GM23338 (cell line): ENCODE results near the gene BIN1. TPM values are rescaled to one million over a fixed set of nuclear protein-coding genes. Genes with fewer than 3 reads are reported as not detected.

ENCODE experiments used
- ATAC-seq: fragments of 200-7000 bp; cut with Tn5 transposase; 3 replicates; pipeline ENCODE4 v1.9.1; 2020
- DNase-seq: peaks from one replicate; pipeline ENCODE4 v3.0.0-alpha.2; 2015; ENCODE audit warnings: low spot score
- H2AFZ ChIP-seq: fragments of 200-600 bp; sonication (generic); 2 replicates; pipeline ENCODE4 v1.8.0; 2016; ENCODE audit warnings: antibody characterized with exemption, mild to moderate bottlenecking, moderate library complexity
- H3F3A ChIP-seq: fragments of 200-600 bp; sonication (generic); replicated peaks from 2 replicates; pipeline ENCODE4 v1.8.0; 2017; ENCODE audit warnings: antibody characterized with exemption, mixed run types, low read depth
- H3K27ac ChIP-seq: fragments of 200-600 bp; sonication (generic); 2 replicates; pipeline ENCODE4 v1.6.1; 2016; ENCODE audit warnings: low read depth
- H3K27me3 ChIP-seq: fragments of 200-600 bp; sonication (generic); 2 replicates; pipeline ENCODE4 v1.8.0; 2016; ENCODE audit warnings: mild to moderate bottlenecking, mixed run types, moderate library complexity; ENCODE audit not compliant: insufficient read depth
- H3K36me3 ChIP-seq: fragments of 200-600 bp; sonication (generic); 2 replicates; pipeline ENCODE4 v1.8.0; 2016; ENCODE audit warnings: mild to moderate bottlenecking; ENCODE audit not compliant: insufficient read depth
- H3K4me1 ChIP-seq: fragments of 200-600 bp; sonication (generic); 2 replicates; pipeline ENCODE4 v1.8.0; 2016; ENCODE audit warnings: mild to moderate bottlenecking, moderate library complexity; ENCODE audit not compliant: insufficient read depth
- H3K4me2 ChIP-seq: fragments of 200-600 bp; sonication (generic); 2 replicates; pipeline ENCODE4 v1.7.1; 2017; ENCODE audit warnings: mixed run types
- H3K4me3 ChIP-seq: fragments of 200-600 bp; sonication (generic); 2 replicates; pipeline ENCODE4 v1.6.1; 2016; ENCODE audit warnings: mixed run types
- H3K79me2 ChIP-seq: fragments of 200-600 bp; sonication (generic); replicated peaks from 2 replicates; pipeline ENCODE4 v1.8.0; 2017; ENCODE audit warnings: mild to moderate bottlenecking; ENCODE audit not compliant: insufficient read depth
- H3K9me2 ChIP-seq: fragments of 200-600 bp; sonication (generic); 2 replicates; pipeline ENCODE4 v1.8.0; 2017; ENCODE audit not compliant: insufficient read depth
- H4K20me1 ChIP-seq: fragments of 200-600 bp; sonication (generic); replicated peaks from 2 replicates; pipeline ENCODE4 v1.8.0; 2017; ENCODE audit warnings: mild to moderate bottlenecking; ENCODE audit not compliant: insufficient read depth
- H3K27ac Mint-ChIP-seq: 2 replicates; pipeline ENCODE4 v1.8.0; 2020; ENCODE audit warnings: inconsistent platforms, mild to moderate bottlenecking, moderate library complexity, mixed read lengths
- H3K27me3 Mint-ChIP-seq: 3 replicates; pipeline ENCODE4 v1.8.0; 2022; ENCODE audit warnings: low read depth, mild to moderate bottlenecking, moderate library complexity, mixed read lengths, inconsistent platforms; ENCODE audit not compliant: insufficient read depth, poor library complexity
- H3K36me3 Mint-ChIP-seq: 3 replicates; pipeline ENCODE4 v1.8.0; 2021; ENCODE audit warnings: low read depth, mild to moderate bottlenecking, inconsistent platforms, moderate library complexity, mixed read lengths
- H3K4me1 Mint-ChIP-seq: 3 replicates; pipeline ENCODE4 v1.8.0; 2020; ENCODE audit warnings: mild to moderate bottlenecking, inconsistent platforms, mixed read lengths
- H3K4me3 Mint-ChIP-seq: 3 replicates; pipeline ENCODE4 v1.8.0; 2021; ENCODE audit warnings: moderate library complexity, mild to moderate bottlenecking, inconsistent platforms, mixed read lengths
- H3K9me3 Mint-ChIP-seq: 3 replicates; pipeline ENCODE4 v1.8.0; 2020; ENCODE audit warnings: moderate library complexity, mild to moderate bottlenecking, inconsistent platforms, mixed read lengths
- CTCF ChIP-seq, 2 experiments: fragments of 200-600 bp in 1 of 2; sonication (generic) in 1 of 2; conservative IDR thresholded peaks; 2 replicates each; pipeline versions ENCODE4 v1.5.1 to v1.6.1; 2016 to 2017; ENCODE audit warnings: antibody characterized with exemption in 2 of 2, low read depth in 2 of 2, mild to moderate bottlenecking in 2 of 2, moderate library complexity in 1 of 2
- EZH2phosphoT487 ChIP-seq: fragments of 200-600 bp; sonication (generic); IDR thresholded peaks from one replicate; pipeline ENCODE4 v1.8.1; 2018; ENCODE audit warnings: antibody characterized with exemption; ENCODE audit not compliant: unreplicated experiment
- JUNB ChIP-seq: IDR thresholded peaks from one replicate; pipeline ENCODE4 v1.6.1; 2016; ENCODE audit warnings: antibody characterized with exemption; ENCODE audit not compliant: unreplicated experiment
- NANOG ChIP-seq: IDR thresholded peaks from 2 replicates; pipeline ENCODE4 v1.6.1; 2016; ENCODE audit warnings: antibody characterized with exemption, borderline replicate concordance
- ZNF331 ChIP-seq: fragments of 250-450 bp; sonication (Bioruptor Pico); IDR thresholded peaks from 2 replicates; pipeline ENCODE4 v1.5.0; 2020; ENCODE audit warnings: low read depth, mild to moderate bottlenecking, moderate library complexity
- polyA plus RNA-seq: library from polyadenylated mRNA; unstranded; fragments of >200 nt; fragmentation: Nextera tagmentation; extraction: Ambion mirVana; gene quantifications from 2 replicates; pipeline ENCODE4 v1.2.1, GENCODE V29; 2016
- total RNA-seq: library from RNA; depleted of rRNA; stranded (reverse); fragments of >200 nt; shearing (Covaris generic); gene quantifications from 2 replicates; pipeline ENCODE4 v1.2.3, GENCODE V29; 2014
- TF ChIP-seq, protein P1 (sequence below): fragments of 250-450 bp; sonication (Bioruptor Pico); IDR thresholded peaks from 2 replicates; pipeline ENCODE4 v1.5.0; 2020; ENCODE audit warnings: mild to moderate bottlenecking, moderate library complexity

BIN1 gene
- total and polyA plus RNA-seq, 2 experiments from 2014 or later, result 30.1 to 56.4 TPM

DNA sequence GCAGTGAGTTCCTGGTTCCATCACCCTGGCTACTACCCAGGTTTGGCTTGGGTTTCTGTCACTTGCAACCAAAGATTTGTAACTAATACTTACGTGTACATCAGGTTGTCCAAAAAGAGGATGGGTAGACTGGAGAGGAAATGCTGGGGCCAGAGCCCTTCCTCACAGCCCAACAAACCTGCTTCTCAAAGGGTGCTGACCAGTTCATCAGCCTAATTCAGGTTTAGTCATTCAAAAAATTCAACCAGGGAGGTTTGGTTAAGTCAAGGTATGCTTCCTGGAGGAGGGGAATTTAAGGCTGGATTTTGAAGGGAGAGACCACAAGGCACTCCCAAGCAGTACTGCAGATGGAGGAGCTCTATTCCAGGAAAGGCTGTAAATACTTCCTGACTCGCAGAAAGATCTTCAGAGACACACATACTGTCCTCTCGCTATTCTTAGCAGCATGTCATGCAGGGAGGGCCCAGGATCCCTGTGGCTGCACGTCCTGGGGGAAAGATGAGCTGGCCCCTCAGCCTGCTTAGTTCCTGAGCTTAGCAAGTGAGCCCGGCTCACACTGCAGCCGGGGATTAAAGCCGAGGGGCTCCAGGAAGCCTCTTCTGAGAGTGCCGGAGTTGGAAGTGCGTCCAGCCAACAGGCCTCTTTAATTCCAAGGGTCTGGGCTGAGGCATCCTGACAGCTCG, 40.0 kb upstream of the BIN1 start (continued):
- TF ChIP-seq, protein P1, sequence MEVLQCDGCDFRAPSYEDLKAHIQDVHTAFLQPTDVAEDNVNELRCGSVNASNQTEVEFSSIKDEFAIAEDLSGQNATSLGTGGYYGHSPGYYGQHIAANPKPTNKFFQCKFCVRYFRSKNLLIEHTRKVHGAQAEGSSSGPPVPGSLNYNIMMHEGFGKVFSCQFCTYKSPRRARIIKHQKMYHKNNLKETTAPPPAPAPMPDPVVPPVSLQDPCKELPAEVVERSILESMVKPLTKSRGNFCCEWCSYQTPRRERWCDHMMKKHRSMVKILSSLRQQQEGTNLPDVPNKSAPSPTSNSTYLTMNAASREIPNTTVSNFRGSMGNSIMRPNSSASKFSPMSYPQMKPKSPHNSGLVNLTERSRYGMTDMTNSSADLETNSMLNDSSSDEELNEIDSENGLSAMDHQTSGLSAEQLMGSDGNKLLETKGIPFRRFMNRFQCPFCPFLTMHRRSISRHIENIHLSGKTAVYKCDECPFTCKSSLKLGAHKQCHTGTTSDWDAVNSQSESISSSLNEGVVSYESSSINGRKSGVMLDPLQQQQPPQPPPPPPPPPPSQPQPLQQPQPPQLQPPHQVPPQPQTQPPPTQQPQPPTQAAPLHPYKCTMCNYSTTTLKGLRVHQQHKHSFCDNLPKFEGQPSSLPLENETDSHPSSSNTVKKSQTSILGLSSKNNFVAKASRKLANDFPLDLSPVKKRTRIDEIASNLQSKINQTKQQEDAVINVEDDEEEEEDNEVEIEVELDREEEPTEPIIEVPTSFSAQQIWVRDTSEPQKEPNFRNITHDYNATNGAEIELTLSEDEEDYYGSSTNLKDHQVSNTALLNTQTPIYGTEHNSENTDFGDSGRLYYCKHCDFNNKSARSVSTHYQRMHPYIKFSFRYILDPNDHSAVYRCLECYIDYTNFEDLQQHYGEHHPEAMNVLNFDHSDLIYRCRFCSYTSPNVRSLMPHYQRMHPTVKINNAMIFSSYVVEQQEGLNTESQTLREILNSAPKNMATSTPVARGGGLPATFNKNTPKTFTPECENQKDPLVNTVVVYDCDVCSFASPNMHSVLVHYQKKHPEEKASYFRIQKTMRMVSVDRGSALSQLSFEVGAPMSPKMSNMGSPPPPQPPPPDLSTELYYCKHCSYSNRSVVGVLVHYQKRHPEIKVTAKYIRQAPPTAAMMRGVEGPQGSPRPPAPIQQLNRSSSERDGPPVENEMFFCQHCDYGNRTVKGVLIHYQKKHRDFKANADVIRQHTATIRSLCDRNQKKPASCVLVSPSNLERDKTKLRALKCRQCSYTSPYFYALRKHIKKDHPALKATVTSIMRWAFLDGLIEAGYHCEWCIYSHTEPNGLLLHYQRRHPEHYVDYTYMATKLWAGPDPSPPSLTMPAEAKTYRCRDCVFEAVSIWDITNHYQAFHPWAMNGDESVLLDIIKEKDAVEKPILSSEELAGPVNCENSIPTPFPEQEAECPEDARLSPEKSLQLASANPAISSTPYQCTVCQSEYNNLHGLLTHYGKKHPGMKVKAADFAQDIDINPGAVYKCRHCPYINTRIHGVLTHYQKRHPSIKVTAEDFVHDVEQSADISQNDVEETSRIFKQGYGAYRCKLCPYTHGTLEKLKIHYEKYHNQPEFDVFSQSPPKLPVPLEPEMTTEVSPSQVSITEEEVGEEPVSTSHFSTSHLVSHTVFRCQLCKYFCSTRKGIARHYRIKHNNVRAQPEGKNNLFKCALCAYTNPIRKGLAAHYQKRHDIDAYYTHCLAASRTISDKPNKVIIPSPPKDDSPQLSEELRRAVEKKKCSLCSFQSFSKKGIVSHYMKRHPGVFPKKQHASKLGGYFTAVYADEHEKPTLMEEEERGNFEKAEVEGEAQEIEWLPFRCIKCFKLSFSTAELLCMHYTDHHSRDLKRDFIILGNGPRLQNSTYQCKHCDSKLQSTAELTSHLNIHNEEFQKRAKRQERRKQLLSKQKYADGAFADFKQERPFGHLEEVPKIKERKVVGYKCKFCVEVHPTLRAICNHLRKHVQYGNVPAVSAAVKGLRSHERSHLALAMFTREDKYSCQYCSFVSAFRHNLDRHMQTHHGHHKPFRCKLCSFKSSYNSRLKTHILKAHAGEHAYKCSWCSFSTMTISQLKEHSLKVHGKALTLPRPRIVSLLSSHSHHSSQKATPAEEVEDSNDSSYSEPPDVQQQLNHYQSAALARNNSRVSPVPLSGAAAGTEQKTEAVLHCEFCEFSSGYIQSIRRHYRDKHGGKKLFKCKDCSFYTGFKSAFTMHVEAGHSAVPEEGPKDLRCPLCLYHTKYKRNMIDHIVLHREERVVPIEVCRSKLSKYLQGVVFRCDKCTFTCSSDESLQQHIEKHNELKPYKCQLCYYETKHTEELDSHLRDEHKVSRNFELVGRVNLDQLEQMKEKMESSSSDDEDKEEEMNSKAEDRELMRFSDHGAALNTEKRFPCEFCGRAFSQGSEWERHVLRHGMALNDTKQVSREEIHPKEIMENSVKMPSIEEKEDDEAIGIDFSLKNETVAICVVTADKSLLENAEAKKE (CRISPR knock-in tag), result no peak
- TF ChIP-seq CTCF (conservative IDR thresholded peaks at IDR 0.05; ENCODE audit: low read depth in 2 of 2), result no peak

- H3K4me1 Mint-ChIP-seq, result no peaks in the 10 kb centered on the region
- no peaks in the 10 kb centered on the region for H3K36me3 ChIP-seq
- no peak overlapping the region for H3K4me2 ChIP-seq
- no peak overlapping the region for H3K4me3 ChIP-seq
- peaks cover 3% of the 10 kb centered on the region; the same call in 2 of the 3 replicates for H3K36me3 Mint-ChIP-seq
- no peaks in the 10 kb centered on the region for H3K27me3 Mint-ChIP-seq
- H3K9me2 ChIP-seq, result no peaks in the 10 kb centered on the region
- no peaks in the 10 kb centered on the region for H4K20me1 ChIP-seq
- peak overlapping the region; percentile 56; the same call in 1 of the 2 replicates for H2AFZ ChIP-seq
- H3K4me3 Mint-ChIP-seq, result no peak overlapping the region
- ATAC-seq (peak; percentile 49; the same call in 2 of the 3 replicates), DNase-seq (no peak)
- H3F3A ChIP-seq, result no peaks in the 10 kb centered on the region
- H3K9me3 Mint-ChIP-seq, result peaks cover 9% of the 10 kb centered on the region; the same call in 2 of the 3 replicates
- no peaks in the 10 kb centered on the region for H3K79me2 ChIP-seq
- H3K27me3 ChIP-seq, result no peaks in the 10 kb centered on the region
- no peak overlapping the region for H3K27ac ChIP-seq
- H3K4me1 ChIP-seq, result no peaks in the 10 kb centered on the region
- H3K27ac Mint-ChIP-seq, result no peak overlapping the region
- TF ChIP-seq EZH2phosphoT487 (no peak), JUNB (no peak), ZNF331 (no peak), NANOG (no peak)
Observed at GRCh38 chr2:127146071-127146725, 39.2 kb upstream of the BIN1 start.
